DOHH2 (cell line): ENCODE measurements around the gene UBE2G1.

ENCODE experiments used
- H3F3A ChIP-seq: fragments of 200-600 bp; sonication (generic), shearing (Covaris generic); 2 replicates; pipeline ENCODE4 v1.6.0; 2016; ENCODE audit warnings: antibody characterized with exemption, mild to moderate bottlenecking; ENCODE audit not compliant: control insufficient read depth, insufficient read depth
- H3K27ac ChIP-seq: fragments of 200-600 bp; sonication (generic); 2 replicates; pipeline ENCODE4 v1.5.1; 2014; ENCODE audit warnings: low read depth, mild to moderate bottlenecking, low read length, moderate library complexity
- H3K27me3 ChIP-seq: fragments of 200-600 bp; sonication (generic); 2 replicates; pipeline ENCODE4 v1.6.1; 2014; ENCODE audit warnings: mild to moderate bottlenecking, low read length, mixed read lengths; ENCODE audit not compliant: control insufficient read depth
- H3K36me3 ChIP-seq: fragments of 200-600 bp; sonication (generic); 2 replicates; pipeline ENCODE4 v1.6.1; 2014; ENCODE audit warnings: mild to moderate bottlenecking, low read length, moderate library complexity, mixed read lengths; ENCODE audit not compliant: control insufficient read depth
- H3K4me1 ChIP-seq: fragments of 200-600 bp; sonication (generic); 2 replicates; pipeline ENCODE4 v1.6.1; 2014; ENCODE audit warnings: mild to moderate bottlenecking, low read length, mixed read lengths; ENCODE audit not compliant: control insufficient read depth
- H3K4me2 ChIP-seq: fragments of 200-600 bp; sonication (generic); 2 replicates; pipeline ENCODE4 v1.6.0; 2014; ENCODE audit warnings: mild to moderate bottlenecking, low read length, moderate library complexity
- H3K4me3 ChIP-seq: fragments of 200-600 bp; sonication (generic); 2 replicates; pipeline ENCODE4 v1.5.1; 2014; ENCODE audit warnings: mild to moderate bottlenecking, low read length, mixed read lengths
- H3K79me2 ChIP-seq: fragments of 200-600 bp; sonication (generic); 2 replicates; pipeline ENCODE4 v1.6.1; 2014; ENCODE audit warnings: mild to moderate bottlenecking, low read length, mixed read lengths; ENCODE audit not compliant: control insufficient read depth
- H3K9me2 ChIP-seq: fragments of 200-600 bp; sonication (generic); replicated peaks from 2 replicates; pipeline ENCODE4 v1.6.1; 2014; ENCODE audit warnings: mild to moderate bottlenecking, low read length, mixed read lengths; ENCODE audit not compliant: control insufficient read depth
- H3K9me3 ChIP-seq: fragments of 200-600 bp; sonication (generic); 2 replicates; pipeline ENCODE4 v1.6.1; 2014; ENCODE audit warnings: antibody characterized with exemption, low read length, mixed read lengths; ENCODE audit not compliant: control insufficient read depth, insufficient read depth
- H4K20me1 ChIP-seq: fragments of 200-600 bp; sonication (generic); 2 replicates; pipeline ENCODE4 v1.6.0; 2014; ENCODE audit warnings: low read depth, mild to moderate bottlenecking, antibody characterized with exemption, low read length, moderate library complexity; ENCODE audit not compliant: control insufficient read depth, insufficient read depth
- EZH2phosphoT487 ChIP-seq: fragments of 200-600 bp; sonication (generic); IDR thresholded peaks from 2 replicates; pipeline ENCODE4 v1.6.1; 2017; ENCODE audit warnings: borderline replicate concordance, mild to moderate bottlenecking, antibody characterized with exemption, low read length, moderate library complexity, mixed read lengths
- TF ChIP-seq, protein P1 (sequence below): fragments of 200-600 bp; sonication (generic); IDR thresholded peaks from one replicate; pipeline ENCODE4 v1.5.1; 2014; ENCODE audit warnings: antibody characterized with exemption, mild to moderate bottlenecking, low read depth, low read length; ENCODE audit not compliant: poor library complexity, severe bottlenecking

Gene UBE2G1

DNA sequence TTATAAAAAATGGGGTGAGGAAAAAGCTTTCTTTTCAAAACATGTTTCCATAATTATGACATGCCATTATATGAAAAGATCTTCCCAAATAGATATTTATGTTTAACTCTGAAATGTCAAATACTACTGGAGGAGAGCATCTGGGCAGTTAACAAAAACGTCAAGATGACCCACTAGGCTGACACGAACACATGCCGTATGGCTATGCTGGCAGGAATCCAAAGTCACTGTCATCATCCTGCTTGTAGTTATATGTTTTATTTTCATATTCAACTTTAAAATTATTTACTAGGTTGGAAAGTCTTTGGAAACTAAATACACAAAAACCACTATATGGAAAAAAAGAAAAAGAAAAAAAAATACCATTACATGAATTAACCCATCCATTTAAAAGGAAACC is 130.0 kb downstream of the UBE2G1 start:
- Histone ChIP-seq H3K27ac (no peak overlapping the region), H3K4me3 (no peak overlapping the region), H4K20me1 (no peaks in the 10 kb centered on the region), H3K36me3 (peaks cover 77% of the 10 kb centered on the region), H3K9me3 (no peaks in the 10 kb centered on the region), H3K9me2 (no peaks in the 10 kb centered on the region), H3K27me3 (no peaks in the 10 kb centered on the region), H3K4me2 (no peak overlapping the region), H3K4me1 (no peaks in the 10 kb centered on the region), H3K79me2 (peaks cover 3% of the 10 kb centered on the region; the same call in 1 of the 2 replicates), H3F3A (no peaks in the 10 kb centered on the region)
- TF ChIP-seq, protein P1, sequence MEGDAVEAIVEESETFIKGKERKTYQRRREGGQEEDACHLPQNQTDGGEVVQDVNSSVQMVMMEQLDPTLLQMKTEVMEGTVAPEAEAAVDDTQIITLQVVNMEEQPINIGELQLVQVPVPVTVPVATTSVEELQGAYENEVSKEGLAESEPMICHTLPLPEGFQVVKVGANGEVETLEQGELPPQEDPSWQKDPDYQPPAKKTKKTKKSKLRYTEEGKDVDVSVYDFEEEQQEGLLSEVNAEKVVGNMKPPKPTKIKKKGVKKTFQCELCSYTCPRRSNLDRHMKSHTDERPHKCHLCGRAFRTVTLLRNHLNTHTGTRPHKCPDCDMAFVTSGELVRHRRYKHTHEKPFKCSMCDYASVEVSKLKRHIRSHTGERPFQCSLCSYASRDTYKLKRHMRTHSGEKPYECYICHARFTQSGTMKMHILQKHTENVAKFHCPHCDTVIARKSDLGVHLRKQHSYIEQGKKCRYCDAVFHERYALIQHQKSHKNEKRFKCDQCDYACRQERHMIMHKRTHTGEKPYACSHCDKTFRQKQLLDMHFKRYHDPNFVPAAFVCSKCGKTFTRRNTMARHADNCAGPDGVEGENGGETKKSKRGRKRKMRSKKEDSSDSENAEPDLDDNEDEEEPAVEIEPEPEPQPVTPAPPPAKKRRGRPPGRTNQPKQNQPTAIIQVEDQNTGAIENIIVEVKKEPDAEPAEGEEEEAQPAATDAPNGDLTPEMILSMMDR, result no peak
- no peak for TF ChIP-seq EZH2phosphoT487

DNA sequence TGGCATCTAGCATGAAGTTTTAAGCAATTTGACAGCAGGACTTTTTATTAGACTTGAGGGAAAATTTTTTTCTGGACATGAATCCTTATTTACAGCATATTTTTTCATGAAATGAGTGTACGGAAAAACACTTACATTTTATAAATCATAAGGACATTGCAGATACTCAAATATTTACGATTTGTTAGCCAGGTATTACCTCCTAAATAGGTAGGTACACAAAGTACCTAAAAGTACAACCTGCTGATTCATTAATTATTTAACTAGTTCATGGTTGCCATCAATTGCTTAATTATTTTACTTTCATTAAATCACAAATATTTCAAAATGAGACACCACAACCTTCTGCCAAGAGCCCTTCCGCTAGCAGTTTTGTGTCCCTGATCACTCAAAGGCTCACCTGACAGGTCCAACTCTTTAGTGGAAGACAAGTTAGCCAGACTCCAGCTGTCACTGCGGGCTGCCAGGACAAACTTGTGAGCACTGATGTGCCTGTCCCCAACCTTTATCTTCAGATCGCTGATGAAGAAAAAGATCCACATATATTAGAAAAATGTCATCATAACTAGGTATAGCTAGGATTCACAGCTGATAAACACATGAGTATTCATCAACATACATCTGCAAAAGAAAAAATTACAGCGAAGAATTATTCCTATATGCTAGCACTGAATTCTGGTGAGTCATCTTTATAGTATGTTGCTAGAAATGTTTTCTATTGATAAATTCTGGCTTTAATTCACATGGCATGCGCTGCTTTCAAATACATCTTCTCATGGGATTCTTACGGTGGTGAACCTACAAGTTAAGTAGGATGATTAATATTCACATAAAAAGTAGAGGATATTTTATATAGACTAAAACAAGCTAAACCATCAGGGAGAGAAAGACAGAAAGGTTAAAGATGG is 130.8 kb downstream of the UBE2G1 start:
- no peak for TF ChIP-seq EZH2phosphoT487
- no peak overlapping the region for H3K4me2 ChIP-seq
- no peak overlapping the region for H3K27ac ChIP-seq
- peaks cover 3% of the 10 kb centered on the region; the same call in 1 of the 2 replicates for H3K79me2 ChIP-seq
- no peak overlapping the region for H3K4me3 ChIP-seq
- no peaks in the 10 kb centered on the region for H4K20me1 ChIP-seq
- H3K27me3 ChIP-seq, result no peaks in the 10 kb centered on the region
- no peaks in the 10 kb centered on the region for H3K9me2 ChIP-seq
- no peaks in the 10 kb centered on the region for H3K9me3 ChIP-seq
- H3K36me3 ChIP-seq, result peaks cover 80% of the 10 kb centered on the region
- no peaks in the 10 kb centered on the region for H3F3A ChIP-seq
- H3K4me1 ChIP-seq, result no peaks in the 10 kb centered on the region

DNA sequence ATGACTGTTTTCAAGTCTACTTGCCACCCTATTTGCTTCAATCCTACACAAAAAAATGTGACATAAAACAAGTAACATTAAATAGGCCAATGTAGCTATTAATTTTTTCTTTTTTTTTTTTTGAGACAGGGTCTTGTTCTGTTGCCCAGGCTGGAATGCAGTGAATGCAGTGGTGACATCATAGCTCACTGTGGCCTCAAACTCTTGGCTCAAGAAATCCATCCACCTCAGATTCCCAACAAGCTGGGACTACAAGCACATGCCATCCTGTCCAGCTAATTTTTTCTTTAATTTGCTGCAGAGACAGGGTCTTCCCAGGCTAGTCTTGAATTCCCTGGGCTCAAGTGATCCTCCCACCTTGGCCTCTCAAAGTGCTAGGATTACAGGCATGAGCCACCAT is 132.1 kb downstream of the UBE2G1 start:
- no peak for TF ChIP-seq EZH2phosphoT487
- TF ChIP-seq, protein P1, result no peak
- Histone ChIP-seq H3K4me1 (no peaks in the 10 kb centered on the region), H3K27ac (no peak overlapping the region), H3K27me3 (no peaks in the 10 kb centered on the region), H3K36me3 (peaks cover 77% of the 10 kb centered on the region), H3K9me2 (no peaks in the 10 kb centered on the region), H3K9me3 (no peaks in the 10 kb centered on the region), H3F3A (no peaks in the 10 kb centered on the region), H4K20me1 (no peaks in the 10 kb centered on the region), H3K4me2 (no peak overlapping the region), H3K4me3 (no peak overlapping the region), H3K79me2 (peaks cover 3% of the 10 kb centered on the region; the same call in 1 of the 2 replicates)

DNA sequence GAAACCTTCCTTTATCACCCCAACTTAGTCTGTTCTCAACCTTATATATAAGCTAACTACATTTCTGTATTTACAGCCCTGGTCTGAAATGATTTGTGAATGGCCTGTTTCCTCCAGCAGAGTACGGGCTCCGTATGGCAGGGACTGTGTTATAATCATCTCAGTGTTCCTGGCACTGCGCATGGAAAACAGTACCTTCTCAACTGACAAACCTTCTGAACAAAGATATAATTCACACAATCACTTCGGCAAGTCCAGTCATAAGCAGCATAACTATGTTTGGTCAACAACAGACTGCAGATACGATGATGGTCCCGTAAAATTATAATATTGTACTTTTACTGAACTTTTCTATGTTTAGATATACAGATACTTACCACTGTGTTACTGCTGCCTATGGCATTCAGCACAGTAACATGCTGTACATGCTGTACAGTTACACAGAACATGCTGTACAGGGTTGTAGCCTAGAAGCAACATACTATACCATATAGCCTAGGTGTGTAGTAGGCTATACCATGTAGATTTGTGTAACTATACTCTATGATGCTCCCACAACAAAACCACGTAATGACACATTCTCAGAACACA is 132.7 kb downstream of the UBE2G1 start:
- Histone ChIP-seq H3K79me2 (peaks cover 3% of the 10 kb centered on the region; the same call in 1 of the 2 replicates), H3K4me2 (no peak overlapping the region), H3F3A (no peaks in the 10 kb centered on the region), H3K27ac (no peak overlapping the region), H4K20me1 (no peaks in the 10 kb centered on the region), H3K27me3 (no peaks in the 10 kb centered on the region), H3K36me3 (peaks cover 71% of the 10 kb centered on the region), H3K9me2 (no peaks in the 10 kb centered on the region), H3K4me1 (no peaks in the 10 kb centered on the region), H3K9me3 (no peaks in the 10 kb centered on the region), H3K4me3 (no peak overlapping the region)
- no peak for TF ChIP-seq EZH2phosphoT487
- TF ChIP-seq, protein P1, result no peak
